NT2/D1 (cell line): ENCODE data around the gene HOTAIR.

Experiments
- DNase-seq: peaks from one replicate; pipeline ENCODE4 v3.0.0-alpha.2; 2011; ENCODE audit warnings: low read depth, low spot score
- H3K27me3 ChIP-seq: 2 replicates; pipeline ENCODE4 v1.6.0; 2011; ENCODE audit warnings: mild to moderate bottlenecking; ENCODE audit not compliant: insufficient read length, insufficient read depth
- H3K36me3 ChIP-seq: 2 replicates; pipeline ENCODE4 v1.6.1; 2011; ENCODE audit warnings: mild to moderate bottlenecking, low read length, mixed read lengths; ENCODE audit not compliant: insufficient read depth, insufficient read length
- H3K4me1 ChIP-seq: 2 replicates; pipeline ENCODE4 v1.5.1; 2011; ENCODE audit not compliant: insufficient read depth, insufficient read length
- H3K4me3 ChIP-seq: 2 replicates; pipeline ENCODE4 v1.5.1; 2011; ENCODE audit warnings: low read depth; ENCODE audit not compliant: insufficient read length
- H3K9ac ChIP-seq: 2 replicates; pipeline ENCODE4 v1.6.0; 2011; ENCODE audit warnings: low read depth; ENCODE audit not compliant: insufficient read length
- H3K9me3 ChIP-seq: 2 replicates; pipeline ENCODE4 v1.5.1; 2011; ENCODE audit warnings: mild to moderate bottlenecking, low read length; ENCODE audit not compliant: insufficient read depth
- SUZ12 ChIP-seq: IDR thresholded peaks from 2 replicates; pipeline ENCODE4 v1.6.1; 2011; ENCODE audit not compliant: insufficient read length, insufficient read depth; ENCODE audit errors: extremely low read depth
- YY1 ChIP-seq: IDR thresholded peaks from 2 replicates; pipeline ENCODE4 v1.6.1; 2011; ENCODE audit not compliant: insufficient read length, insufficient read depth
- ZNF274 ChIP-seq: IDR thresholded peaks from 2 replicates; pipeline ENCODE4 v1.6.1; 2011; ENCODE audit warnings: mild to moderate bottlenecking, low read depth, low read length

HOTAIR gene

DNA sequence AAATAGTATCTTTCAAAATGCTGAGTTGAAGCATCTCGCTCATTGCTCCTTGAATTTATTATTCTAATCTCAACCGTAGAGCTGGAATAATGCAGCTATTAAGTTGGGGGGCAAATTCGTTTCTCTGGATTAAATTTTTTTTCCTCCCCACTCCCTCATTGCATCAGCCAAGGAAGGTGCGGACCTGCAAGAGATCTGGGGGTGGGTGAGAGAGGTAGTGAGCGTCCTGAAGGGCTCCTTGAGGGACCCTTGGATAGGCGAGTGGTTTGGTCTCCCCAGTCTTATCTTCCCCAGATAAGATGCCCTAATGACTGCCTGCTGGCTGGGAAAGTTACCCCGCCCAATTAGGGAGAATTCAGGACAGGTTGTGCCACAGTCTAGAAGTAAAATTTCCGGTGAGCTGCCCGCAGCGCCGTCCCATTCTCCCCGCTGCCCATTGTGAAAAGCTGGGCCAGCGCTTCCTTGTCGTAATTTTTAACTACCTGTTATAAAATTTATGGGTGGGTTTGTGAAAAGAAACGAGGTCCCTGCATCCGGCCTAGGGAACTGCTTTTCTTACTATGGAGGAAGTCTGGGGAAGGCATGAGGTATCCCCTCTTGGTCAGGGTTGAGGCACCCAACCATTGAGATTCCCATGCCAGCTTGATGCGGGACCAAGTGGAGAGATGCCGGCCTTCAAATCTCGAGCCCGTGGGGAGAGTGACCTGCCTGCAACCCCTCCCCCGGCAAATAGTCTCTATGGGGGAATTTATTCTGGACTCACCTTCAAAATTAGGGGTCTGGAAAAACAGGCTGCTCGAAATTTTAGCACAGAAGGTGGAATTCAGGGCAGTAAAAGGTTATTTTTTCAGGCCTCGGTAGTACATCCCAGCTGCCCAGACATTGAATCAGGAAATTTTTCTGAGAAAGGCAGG lies 40.5 kb upstream of the HOTAIR start:
- no peaks in the 10 kb centered on the region for H3K36me3 ChIP-seq
- no peak for DNase-seq
- H3K9ac ChIP-seq, result no peak overlapping the region
- peaks cover 98% of the 10 kb centered on the region for H3K27me3 ChIP-seq
- H3K4me1 ChIP-seq, result peaks cover 4% of the 10 kb centered on the region
- H3K9me3 ChIP-seq, result no peaks in the 10 kb centered on the region
- TF ChIP-seq YY1 (no peak), SUZ12 (peak; percentile 44), ZNF274 (no peak)
- H3K4me3 ChIP-seq, result no peak overlapping the region

DNA sequence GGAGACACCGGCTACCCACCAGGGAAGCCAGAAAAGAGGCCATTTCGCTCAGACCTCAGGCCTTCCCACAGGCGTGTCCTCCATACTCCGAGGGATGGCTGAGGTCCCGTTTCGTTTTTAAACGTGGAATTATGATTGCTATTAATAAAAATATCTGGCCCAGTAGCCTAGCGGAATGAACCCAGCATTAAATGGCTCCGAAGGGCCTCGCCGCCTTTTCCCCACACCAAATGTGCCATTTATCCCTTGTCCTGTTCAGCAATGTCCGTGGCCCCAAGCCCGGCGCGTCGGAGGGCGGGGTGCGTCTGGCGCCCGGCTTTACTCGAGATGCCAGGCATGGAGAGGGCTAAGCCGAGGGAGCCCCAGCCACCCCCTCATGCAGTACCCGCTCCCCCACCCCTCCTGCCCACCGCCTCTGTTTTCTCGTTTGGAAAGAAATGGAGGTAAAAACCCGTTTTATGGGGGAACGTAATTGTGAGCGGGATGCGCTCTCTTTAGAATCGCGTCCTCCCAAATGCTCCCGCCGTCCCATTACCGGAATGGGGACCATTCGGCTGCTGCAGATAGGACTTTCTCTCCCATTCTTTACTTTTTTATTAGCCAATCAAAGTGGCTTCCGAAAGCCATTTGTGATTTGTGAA lies 39.7 kb upstream of the HOTAIR start:
- TF ChIP-seq SUZ12, result peak; percentile 98
- no peak for TF ChIP-seq ZNF274
- Histone ChIP-seq H3K4me3 (no peak overlapping the region), H3K9ac (no peak overlapping the region), H3K27me3 (peaks cover 98% of the 10 kb centered on the region), H3K4me1 (peaks cover 4% of the 10 kb centered on the region), H3K36me3 (no peaks in the 10 kb centered on the region), H3K9me3 (no peaks in the 10 kb centered on the region)
- no peak for DNase-seq

GRCh38 chr12:54012631-54013409 lies 38.1 kb upstream of the HOTAIR start:
- TF ChIP-seq SUZ12 (peak; percentile 58), YY1 (no peak)
- Histone ChIP-seq H3K27me3 (peaks cover 96% of the 10 kb centered on the region), H3K9ac (no peak overlapping the region)

DNA sequence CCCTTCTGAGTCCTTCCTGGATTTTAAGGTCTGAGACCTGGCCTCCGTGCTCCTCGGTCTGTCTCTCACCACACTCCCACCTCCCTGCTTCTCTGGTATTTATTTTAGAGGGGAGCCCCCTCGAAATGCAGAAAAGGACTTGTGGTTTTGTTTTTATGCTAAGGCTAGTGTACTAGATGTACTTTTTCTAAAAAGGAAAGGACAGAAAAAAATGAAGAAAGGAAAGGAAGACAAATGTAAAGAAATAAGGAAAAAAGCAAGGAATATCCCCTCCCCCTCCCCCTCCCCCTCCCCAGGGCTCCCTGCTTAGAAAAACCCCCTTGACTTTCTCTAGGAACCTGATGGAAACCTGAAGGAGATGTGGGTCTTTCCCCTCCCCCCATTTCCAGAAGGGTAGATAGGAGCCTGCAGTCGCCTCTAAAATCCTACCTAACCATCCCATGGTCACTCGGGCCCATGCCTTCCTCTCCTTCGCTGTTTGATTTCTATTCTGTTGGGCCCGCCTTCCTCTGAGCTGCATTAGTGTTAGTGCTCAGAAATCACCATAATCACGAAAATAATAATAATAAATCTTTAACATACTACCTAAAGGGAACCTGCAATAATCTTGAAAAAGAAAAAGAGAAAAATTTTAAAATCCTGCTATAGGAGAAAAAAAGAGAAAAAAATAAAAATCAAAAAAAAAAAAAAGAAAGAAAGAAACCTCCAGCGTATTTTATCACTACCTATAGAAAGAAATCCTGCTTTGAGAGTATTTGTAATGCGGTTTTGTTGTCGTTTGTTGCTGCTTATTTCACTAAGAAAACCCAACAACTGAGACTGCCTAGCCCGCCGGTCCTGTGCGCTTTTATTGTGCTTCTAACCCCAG lies 37.1 kb upstream of the HOTAIR start:
- peaks cover 3% of the 10 kb centered on the region for H3K4me1 ChIP-seq

More at GRCh38 chr12:54012631-54013409, 38.1 kb upstream of the HOTAIR start:
- H3K9me3 ChIP-seq, result no peaks in the 10 kb centered on the region
- no peaks in the 10 kb centered on the region for H3K36me3 ChIP-seq
- DNase-seq, result no peak
- H3K4me3 ChIP-seq, result no peak overlapping the region
- H3K4me1 ChIP-seq, result peaks cover 3% of the 10 kb centered on the region

DNA sequence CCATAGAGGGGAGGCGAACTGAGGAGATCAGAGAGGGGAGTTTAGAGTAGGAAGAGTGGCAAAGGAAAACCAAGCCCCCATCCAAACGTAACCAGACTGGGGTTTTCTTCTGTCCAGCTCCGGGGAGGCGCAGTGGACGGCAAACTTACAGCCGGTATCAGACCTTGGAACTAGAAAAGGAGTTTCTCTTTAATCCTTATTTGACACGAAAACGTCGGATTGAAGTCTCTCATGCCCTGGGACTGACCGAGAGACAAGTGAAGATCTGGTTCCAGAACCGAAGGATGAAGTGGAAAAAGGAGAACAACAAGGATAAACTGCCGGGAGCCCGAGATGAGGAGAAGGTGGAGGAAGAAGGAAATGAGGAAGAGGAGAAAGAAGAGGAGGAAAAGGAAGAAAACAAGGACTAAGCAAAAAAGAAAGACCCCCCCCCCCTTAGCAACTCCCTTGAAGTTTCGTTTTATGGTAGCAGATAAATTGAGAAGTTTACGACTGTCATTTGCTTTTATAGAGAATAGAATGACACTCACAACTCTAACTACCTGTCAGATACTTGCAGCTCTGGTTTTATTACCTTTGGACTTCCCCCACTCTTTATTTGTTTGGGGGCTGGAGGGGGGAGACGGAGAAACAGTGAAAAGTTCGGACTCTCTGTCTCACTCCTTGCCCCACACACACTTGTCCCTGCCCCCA lies 36.4 kb upstream of the HOTAIR start:
- H3K9ac ChIP-seq, result no peak overlapping the region
- no peak for DNase-seq
- H3K4me3 ChIP-seq, result no peak overlapping the region

More for the DNA sequence above, 37.1 kb upstream of the HOTAIR start:
- no peak for TF ChIP-seq YY1
- TF ChIP-seq SUZ12, result no peak
- no peak for TF ChIP-seq ZNF274
- no peak for DNase-seq
- no peaks in the 10 kb centered on the region for H3K36me3 ChIP-seq
- H3K9ac ChIP-seq, result no peak overlapping the region
- peaks cover 96% of the 10 kb centered on the region for H3K27me3 ChIP-seq
- H3K4me3 ChIP-seq, result no peak overlapping the region
- H3K9me3 ChIP-seq, result no peaks in the 10 kb centered on the region

GRCh38 chr12:54010053-54010971 lies 35.6 kb upstream of the HOTAIR start:
- peaks cover 3% of the 10 kb centered on the region for H3K4me1 ChIP-seq
- no peaks in the 10 kb centered on the region for H3K36me3 ChIP-seq
- no peak for DNase-seq
- TF ChIP-seq ZNF274 (no peak), YY1 (no peak), SUZ12 (no peak)
- H3K9me3 ChIP-seq, result no peaks in the 10 kb centered on the region
- no peak overlapping the region for H3K9ac ChIP-seq
- H3K27me3 ChIP-seq, result peaks cover 97% of the 10 kb centered on the region
- H3K4me3 ChIP-seq, result no peak overlapping the region

More for the DNA sequence above, 36.4 kb upstream of the HOTAIR start:
- no peaks in the 10 kb centered on the region for H3K36me3 ChIP-seq
- peaks cover 97% of the 10 kb centered on the region for H3K27me3 ChIP-seq
- TF ChIP-seq ZNF274, result no peak
- H3K9me3 ChIP-seq, result no peaks in the 10 kb centered on the region
- H3K4me1 ChIP-seq, result peaks cover 3% of the 10 kb centered on the region
